ES-I3 (cell line): ENCODE measurements around the gene UBE2L6.

ENCODE experiments used
- H3K36me3 ChIP-seq: 2 replicates; pipeline ENCODE4 v1.6.1; 2013; ENCODE audit warnings: mild to moderate bottlenecking, low read length, control low read depth, moderate library complexity; ENCODE audit not compliant: insufficient read depth
- H3K4me1 ChIP-seq: 2 replicates; pipeline ENCODE4 v1.6.1; 2013; ENCODE audit warnings: mild to moderate bottlenecking, control low read depth, low read length; ENCODE audit not compliant: insufficient read depth
- H3K9ac ChIP-seq: 2 replicates; pipeline ENCODE4 v1.6.1; 2013; ENCODE audit warnings: low read depth, mild to moderate bottlenecking, low read length, moderate library complexity
- H3K9me3 ChIP-seq: 2 replicates; pipeline ENCODE4 v1.6.1; 2013; ENCODE audit warnings: mild to moderate bottlenecking, low read length, moderate library complexity; ENCODE audit not compliant: control insufficient read depth, insufficient read depth

The UBE2L6 gene

DNA sequence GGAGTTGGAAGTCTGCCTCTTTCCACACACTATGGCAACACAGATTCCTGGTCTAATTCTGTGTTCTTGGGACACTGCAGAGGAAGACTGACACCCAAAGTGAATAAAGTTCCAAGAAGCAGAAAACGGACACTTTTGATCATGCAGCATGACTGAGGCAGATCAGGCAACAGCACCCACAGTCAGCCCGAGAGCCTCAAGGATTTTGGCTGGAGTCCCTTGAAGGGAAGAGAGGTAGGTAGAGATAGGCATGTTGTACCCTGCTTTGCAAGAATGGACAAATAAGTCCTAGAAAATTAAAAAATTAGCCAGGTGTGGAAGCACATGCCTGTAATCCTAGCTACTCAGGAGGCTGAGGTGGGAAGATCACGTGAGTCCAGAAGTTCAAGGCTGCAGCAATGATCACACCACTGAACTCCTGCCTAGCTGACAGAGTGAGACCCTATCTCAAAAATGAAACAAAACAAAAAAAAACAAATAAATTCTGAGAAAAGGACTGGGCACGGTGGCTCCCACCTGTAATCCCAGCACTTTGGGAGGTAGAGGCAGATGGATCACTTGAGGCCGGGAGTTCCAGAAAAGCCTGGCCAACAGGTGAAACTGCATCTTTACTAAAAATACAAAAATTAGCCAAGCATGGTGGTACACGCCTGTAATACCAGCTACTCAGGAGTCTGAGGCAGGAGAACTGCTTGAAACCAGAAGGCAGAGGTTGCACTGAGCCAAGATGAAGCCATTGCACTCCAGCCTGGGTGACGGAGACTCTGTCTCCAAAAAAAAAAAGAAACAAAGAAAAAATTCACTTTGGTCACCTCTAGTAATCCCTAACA is 58.9 kb downstream of the UBE2L6 start:
- H3K9ac ChIP-seq: no peak overlapping the region
- no peaks in the 10 kb centered on the region for H3K36me3 ChIP-seq
- no peaks in the 10 kb centered on the region for H3K9me3 ChIP-seq
- peaks cover 5% of the 10 kb centered on the region; the same call in 1 of the 2 replicates for H3K4me1 ChIP-seq

GRCh38 chr11:57506522-57506921 is 61.0 kb downstream of the UBE2L6 start:
- peaks cover 6% of the 10 kb centered on the region; the same call in 1 of the 2 replicates for H3K4me1 ChIP-seq
- no peak overlapping the region for H3K9ac ChIP-seq
- H3K36me3 ChIP-seq: no peaks in the 10 kb centered on the region
- no peaks in the 10 kb centered on the region for H3K9me3 ChIP-seq

DNA sequence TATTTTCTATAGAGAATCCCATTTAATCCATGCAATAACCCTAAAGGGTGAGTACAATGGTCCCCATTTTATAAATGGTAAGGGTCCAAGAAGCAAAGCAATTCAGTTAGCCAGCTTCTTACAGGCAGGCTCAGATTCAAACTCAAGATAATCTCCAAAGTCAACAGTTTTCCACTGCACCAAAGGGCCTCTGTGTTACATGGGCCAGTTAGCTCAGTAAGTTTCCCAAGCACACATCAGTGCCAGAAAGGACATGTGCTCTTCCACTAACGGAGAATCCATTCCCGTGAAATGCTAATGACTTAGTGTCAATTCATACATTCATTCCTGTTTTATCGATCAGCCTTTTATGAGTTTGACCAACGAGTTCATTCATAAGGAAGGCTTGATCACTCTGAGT is 63.0 kb downstream of the UBE2L6 start:
- Histone ChIP-seq H3K9me3 (no peaks in the 10 kb centered on the region), H3K4me1 (peaks cover 13% of the 10 kb centered on the region), H3K36me3 (no peaks in the 10 kb centered on the region), H3K9ac (no peak overlapping the region)

DNA sequence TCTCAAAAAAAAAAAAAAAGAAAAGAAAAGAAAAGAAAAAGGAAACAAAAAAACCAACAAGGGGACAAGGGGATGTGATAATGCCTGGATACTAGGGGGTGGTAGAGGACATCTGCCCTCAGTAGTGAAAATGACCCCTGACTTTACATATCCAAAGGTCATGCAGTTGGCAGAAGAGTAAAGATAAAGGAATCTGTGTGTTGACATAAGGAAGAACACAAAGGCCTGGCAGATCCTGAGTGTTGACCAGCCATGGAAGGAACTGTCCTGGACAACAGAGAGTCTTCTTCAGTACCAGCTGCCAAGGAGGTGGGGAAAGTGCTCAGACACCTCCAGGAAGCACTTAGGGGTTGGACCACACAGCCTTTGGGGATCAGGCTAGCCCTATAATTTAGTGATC is 64.6 kb downstream of the UBE2L6 start:
- no peaks in the 10 kb centered on the region for H3K36me3 ChIP-seq
- no peak overlapping the region for H3K9ac ChIP-seq
- H3K9me3 ChIP-seq: no peaks in the 10 kb centered on the region
- peaks cover 13% of the 10 kb centered on the region for H3K4me1 ChIP-seq

DNA sequence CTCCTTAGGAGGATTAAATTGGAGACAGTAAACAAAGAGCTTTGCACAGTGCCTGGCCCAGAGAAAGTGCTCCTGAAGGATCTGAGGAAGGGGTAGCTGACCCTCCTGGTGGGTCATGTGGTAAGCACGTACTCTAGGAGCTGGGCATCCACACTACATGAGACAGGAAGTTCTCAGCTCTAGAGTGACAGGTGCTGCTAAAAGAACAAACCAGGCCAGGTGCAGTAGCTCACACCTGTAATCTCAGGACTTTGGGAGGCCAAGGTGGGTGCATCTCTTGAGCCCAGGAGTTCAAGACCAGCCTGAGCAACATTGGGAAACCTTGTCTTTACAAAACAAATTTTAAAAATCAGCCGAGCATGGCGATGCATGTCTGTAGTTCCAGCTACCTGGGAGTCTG is 65.1 kb downstream of the UBE2L6 start:
- Histone ChIP-seq H3K36me3 (no peaks in the 10 kb centered on the region), H3K4me1 (peaks cover 13% of the 10 kb centered on the region), H3K9me3 (no peaks in the 10 kb centered on the region), H3K9ac (no peak overlapping the region)

- Histone ChIP-seq H3K36me3 (no peaks in the 10 kb centered on the region), H3K9ac (no peak overlapping the region), H3K4me1 (peaks cover 13% of the 10 kb centered on the region), H3K9me3 (no peaks in the 10 kb centered on the region)
Measured at GRCh38 chr11:57501953-57502352, 65.5 kb downstream of the UBE2L6 start.
